GM21528 (cell line): ENCODE data around the gene ZNF414.

Experiments
- ATAC-seq: cut with Tn5 transposase; IDR thresholded peaks from one replicate; pipeline ENCODE4 v1.9.1; 2021; ENCODE audit warnings: mild to moderate bottlenecking, moderate library complexity; ENCODE audit not compliant: unreplicated experiment, low FRiP score

Gene ZNF414

GRCh38 chr19:8469613-8470368 lies 44.2 kb downstream of the ZNF414 start:
- no peak for ATAC-seq

DNA sequence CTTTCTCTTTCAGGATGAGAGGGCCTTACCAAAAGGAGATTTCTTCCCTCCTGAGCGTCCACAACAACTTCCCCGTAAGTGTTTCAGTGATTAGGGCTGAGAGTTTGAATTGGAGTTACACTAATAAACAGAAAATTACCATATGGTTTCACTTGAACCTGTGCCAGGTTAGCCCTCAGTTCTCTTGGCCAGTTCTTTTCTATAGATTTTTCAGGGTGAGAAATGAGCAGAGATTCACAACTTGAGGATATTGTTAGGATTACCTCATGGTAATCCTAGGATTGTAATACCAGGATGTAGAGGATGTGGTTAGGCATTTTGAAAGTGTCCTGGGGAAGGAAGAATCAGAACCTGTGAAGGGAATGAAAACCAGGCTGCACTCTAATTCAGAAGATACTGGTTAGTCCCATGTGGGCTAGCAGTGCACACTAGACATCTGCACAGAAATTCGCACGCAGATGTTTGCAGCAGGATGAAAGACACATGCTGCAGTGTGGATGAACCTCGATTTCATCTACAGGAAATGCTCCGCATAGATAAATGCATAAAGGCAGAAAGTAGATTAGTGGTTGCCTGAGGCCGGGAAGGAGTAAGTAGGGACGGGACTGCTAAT lies 45.1 kb downstream of the ZNF414 start:
- no peak for ATAC-seq

DNA sequence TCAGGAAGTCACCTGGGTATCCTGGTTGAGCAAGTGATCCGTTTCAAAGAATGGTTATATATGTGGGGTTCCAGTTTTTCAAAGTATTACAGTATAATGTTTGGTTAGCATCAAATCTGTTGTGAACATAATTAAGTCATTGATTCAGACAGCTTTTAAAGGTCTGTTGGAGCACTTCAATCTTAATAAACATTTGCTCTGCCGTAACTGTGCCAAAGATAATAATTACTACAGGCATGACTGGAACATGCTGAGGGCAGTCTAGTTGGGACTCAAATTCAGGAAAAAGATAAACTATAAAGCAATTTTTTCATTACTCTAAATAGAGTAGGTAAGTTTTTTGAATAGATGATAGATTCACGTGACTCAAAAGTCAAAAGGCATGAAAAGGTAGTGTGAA lies 45.8 kb downstream of the ZNF414 start:
- no peak for ATAC-seq

- ATAC-seq, result no peak
These were observed 47.9 kb downstream of the ZNF414 start for GRCh38 chr19:8466018-8466417.

DNA sequence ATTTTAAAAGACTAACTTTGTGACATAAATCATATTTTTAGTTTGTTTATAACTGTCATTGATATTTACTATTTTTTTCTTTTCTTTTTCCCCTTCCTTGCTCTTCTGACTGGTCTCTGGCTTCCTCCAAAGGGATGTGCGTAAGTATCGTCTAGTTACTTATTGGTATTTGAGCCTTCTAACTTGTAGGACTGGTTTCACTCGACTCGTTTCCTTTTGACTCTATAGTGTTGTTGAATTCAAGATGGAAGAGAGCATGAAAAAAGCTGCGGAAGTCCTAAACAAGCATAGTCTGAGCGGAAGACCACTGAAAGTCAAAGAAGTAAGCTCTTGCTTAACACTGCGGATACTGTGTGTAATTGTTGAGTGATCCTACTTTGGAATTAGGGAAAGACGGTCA lies 50.6 kb downstream of the ZNF414 start:
- no peak for ATAC-seq

DNA sequence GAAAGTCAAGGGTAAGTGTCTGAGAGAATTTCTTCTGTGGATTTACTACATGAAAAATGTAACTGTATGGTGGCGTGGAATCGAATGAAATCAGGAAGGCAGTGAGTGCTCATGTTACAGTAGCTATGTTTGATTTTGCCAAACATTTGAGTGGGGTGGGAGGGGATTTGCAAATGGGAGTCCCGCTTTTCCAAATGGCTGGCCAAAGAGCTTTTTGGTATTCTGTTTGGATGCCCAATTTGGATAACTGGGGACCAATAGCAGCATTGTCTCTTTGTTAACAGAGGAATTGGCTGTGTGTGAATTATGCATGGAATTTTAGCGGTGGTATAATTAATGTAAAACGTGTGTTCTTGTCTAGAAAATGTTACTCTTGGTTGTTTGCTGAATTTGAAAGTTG lies 51.4 kb downstream of the ZNF414 start:
- ATAC-seq, result no peak

DNA sequence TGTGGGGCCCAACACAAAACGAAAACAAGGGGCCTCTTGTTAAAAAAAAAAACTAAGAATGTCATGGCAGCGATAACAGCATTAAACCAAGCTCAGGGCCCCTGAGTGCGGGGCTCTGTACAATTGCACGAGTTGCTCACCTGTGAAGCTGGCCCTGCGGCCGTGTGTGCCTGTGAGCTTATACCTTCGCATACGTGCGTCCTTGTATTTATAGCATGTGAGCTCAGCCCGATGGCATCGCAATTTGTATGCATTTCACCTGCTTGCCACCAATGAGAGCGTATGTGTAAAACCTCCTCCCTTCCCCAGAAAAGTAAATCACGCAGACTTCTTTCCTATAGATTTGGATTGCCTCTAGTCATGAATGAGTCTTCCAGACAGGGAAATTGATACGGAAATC lies 52.1 kb downstream of the ZNF414 start:
- no peak for ATAC-seq

DNA sequence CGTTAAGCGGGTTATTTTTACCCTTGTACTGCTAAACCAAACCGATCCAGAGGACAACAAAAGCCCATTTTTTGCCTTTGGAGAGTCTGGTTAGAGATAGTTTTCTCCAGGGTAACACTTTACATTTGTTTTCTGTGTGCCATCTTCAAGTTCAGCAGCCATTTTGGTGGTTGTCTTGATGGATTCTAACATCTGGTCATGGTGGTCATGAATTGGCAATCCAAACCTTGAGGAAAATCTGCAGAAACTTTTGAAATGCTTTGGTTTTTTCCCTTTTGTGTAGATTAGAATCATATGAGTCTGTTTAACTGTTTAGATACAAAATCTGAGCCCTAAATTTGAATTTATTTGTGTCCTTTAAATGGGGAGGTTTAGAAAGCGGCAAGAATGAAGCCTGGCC lies 52.6 kb downstream of the ZNF414 start:
- no peak for ATAC-seq

DNA sequence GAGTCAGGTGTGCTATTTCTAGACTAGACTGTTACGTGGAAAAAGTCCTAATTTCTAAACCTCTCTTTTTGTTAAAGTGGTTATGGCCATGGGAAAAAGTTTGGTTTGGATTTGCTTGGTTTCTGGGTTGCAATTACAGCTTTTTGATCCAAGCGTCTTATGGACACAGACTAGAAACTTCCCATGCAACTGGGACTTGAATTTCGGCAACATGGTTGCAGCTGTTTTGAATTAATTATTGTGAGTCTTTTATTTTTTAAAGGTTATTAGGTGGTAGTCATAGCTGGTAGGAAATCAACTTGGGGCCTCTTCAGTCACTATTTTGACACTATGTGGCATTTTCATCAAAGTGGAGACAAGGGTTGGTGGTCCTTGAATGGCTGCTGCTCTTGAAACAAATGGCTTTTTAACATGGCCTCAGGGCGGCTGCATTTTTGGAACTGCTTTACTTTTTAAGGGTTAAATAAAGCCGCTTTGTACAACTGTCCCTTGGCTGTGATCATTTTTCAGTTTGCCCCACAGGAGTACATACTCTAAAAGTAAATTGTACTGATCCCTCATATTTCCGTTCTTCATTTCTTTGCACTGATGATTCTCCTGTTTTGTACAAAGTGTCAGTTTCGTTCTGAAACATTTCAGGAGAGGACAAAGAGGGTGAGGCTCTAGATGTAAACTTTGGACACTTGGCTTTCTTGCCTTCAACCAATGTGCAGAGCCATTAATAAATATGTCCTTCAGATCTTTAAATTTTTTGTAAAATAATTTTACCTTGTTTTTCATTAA lies 53.3 kb downstream of the ZNF414 start:
- ATAC-seq, result no peak
